WI38 (cell line): ENCODE data around the gene RGS1.

Experiments
- H3K4me3 ChIP-seq: 2 replicates; pipeline ENCODE4 v1.5.1; 2011; ENCODE audit warnings: low read depth, mild to moderate bottlenecking, control low read depth, low read length
- CTCF ChIP-seq: IDR thresholded peaks from 2 replicates; pipeline ENCODE4 v1.5.1; 2012; ENCODE audit warnings: low read depth, mild to moderate bottlenecking, control low read depth, low read length

Gene RGS1

GRCh38 chr1:192578144-192578909 lies 2.8 kb downstream of the RGS1 start:
- TF ChIP-seq CTCF = no peak
- no peak overlapping the region for H3K4me3 ChIP-seq

- no peak for TF ChIP-seq CTCF
- no peak overlapping the region for H3K4me3 ChIP-seq
Observed at GRCh38 chr1:192579010-192579738, 3.6 kb downstream of the RGS1 start.

GRCh38 chr1:192580351-192580962 lies 4.9 kb downstream of the RGS1 start:
- no peak for TF ChIP-seq CTCF
- H3K4me3 ChIP-seq = no peak overlapping the region

- H3K4me3 ChIP-seq = no peak overlapping the region
- TF ChIP-seq CTCF = no peak
Observed at GRCh38 chr1:192581131-192581927, 5.8 kb downstream of the RGS1 start.

- H3K4me3 ChIP-seq = no peak overlapping the region
- TF ChIP-seq CTCF = no peak
Observed at GRCh38 chr1:192584866-192585265, 9.3 kb downstream of the RGS1 start.

GRCh38 chr1:192587386-192588266 lies 12.1 kb downstream of the RGS1 start:
- no peak for TF ChIP-seq CTCF

More at GRCh38 chr1:192587386-192588266, 12.1 kb downstream of the RGS1 start:
- H3K4me3 ChIP-seq = no peak overlapping the region
